ENCODE measurements around the gene METTL15. TPM values are rescaled to one million over a fixed set of nuclear protein-coding genes. Genes with fewer than 3 reads are reported as not detected.
A peak's percentile ranks its signal among the peaks of the same experiment; 100 is the strongest.

METTL15 gene
- polyA plus RNA-seq, 1 donor (not counting 4 experiments of a cell fraction or from before 2014, with no cell fraction given), result 10.0 TPM

DNA sequence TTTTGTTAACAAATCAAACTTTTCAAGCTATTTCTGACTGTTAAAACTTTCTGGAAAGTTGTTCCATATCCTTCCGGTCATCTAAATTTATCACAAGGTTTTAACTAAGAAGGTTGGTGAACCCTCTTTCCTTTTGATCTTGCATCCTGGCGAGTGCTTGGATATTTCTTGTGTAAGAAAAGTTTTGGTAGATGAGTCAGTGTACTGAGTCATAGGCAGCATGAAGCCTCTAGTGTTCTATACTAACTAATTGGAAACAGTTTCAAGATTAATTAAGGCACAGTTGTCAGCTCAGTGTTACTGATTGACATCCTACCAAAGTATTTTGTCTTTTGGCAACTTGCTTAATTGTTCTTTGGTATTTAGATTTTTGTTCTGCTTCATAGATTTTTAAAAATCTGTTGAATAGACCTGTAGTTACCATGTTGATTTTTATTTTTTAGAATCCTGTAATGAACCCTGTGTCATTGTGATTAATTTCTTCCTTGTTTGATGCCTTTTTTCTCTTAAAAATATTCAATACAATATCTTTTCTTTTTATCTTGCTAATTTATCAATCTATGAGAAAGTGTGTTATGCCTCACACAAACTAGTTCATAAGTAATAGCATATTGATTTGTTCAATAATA, 38.0 kb downstream of the METTL15 start:
- Histone ChIP-seq H3K27ac (ENCODE audit: control insufficient read depth, insufficient read depth, low read length) (no peak overlapping the region), H3K9me1 (ENCODE audit: control insufficient read depth, extremely low read depth, insufficient read depth, low read length) (no peaks in the 10 kb centered on the region), H3K4me2 (ENCODE audit: control insufficient read depth, extremely low read depth, insufficient read depth, low read depth, low read length) (no peak overlapping the region), H3K36me3 (ENCODE audit: control insufficient read depth in 2 of 2, extremely low read depth in 1 of 2, insufficient read depth in 2 of 2, low read length in 2 of 2) (no peaks in the 10 kb centered on the region), H4K20me1 (ENCODE audit: control insufficient read depth, extremely low read depth, insufficient read depth, low read length) (no peaks in the 10 kb centered on the region), H3K27me3 (ENCODE audit: control insufficient read depth, extremely low read depth, insufficient read depth, low read length) (no peaks in the 10 kb centered on the region), H3K9me3 (ENCODE audit: control insufficient read depth, low read depth, low read length) (no peaks in the 10 kb centered on the region), H3K79me2 (ENCODE audit: control insufficient read depth, insufficient read depth, low read length) (no peaks in the 10 kb centered on the region), H2AFZ (ENCODE audit: control insufficient read depth, low read length) (no peak overlapping the region), H3K4me3 (ENCODE audit: control insufficient read depth in 2 of 3, extremely low read depth in 1 of 3, insufficient read depth in 2 of 3, low read depth in 1 of 3, low read length in 3 of 3) (no peak overlapping the region), H3K9ac (ENCODE audit: control insufficient read depth, extremely low read depth, insufficient read depth, low read length) (no peak overlapping the region), H3K4me1 (ENCODE audit: control insufficient read depth, extremely low read depth, insufficient read depth, low read length) (peaks cover 4% of the 10 kb centered on the region)
- peak; percentile 26 for DNase-seq (ENCODE audit: low read depth, low spot score)
- TF ChIP-seq EZH2 (IDR thresholded peaks at IDR 0.05; ENCODE audit: low read length), result no peak
- TF ChIP-seq, protein P1, sequence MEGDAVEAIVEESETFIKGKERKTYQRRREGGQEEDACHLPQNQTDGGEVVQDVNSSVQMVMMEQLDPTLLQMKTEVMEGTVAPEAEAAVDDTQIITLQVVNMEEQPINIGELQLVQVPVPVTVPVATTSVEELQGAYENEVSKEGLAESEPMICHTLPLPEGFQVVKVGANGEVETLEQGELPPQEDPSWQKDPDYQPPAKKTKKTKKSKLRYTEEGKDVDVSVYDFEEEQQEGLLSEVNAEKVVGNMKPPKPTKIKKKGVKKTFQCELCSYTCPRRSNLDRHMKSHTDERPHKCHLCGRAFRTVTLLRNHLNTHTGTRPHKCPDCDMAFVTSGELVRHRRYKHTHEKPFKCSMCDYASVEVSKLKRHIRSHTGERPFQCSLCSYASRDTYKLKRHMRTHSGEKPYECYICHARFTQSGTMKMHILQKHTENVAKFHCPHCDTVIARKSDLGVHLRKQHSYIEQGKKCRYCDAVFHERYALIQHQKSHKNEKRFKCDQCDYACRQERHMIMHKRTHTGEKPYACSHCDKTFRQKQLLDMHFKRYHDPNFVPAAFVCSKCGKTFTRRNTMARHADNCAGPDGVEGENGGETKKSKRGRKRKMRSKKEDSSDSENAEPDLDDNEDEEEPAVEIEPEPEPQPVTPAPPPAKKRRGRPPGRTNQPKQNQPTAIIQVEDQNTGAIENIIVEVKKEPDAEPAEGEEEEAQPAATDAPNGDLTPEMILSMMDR (optimal IDR thresholded peaks at IDR 0.05 in 1 of 3, IDR thresholded peaks at IDR 0.05 in 1 of 3, conservative IDR thresholded peaks at IDR 0.05 in 1 of 3; ENCODE audit: extremely low read depth in 1 of 3, insufficient read depth in 2 of 3, low read length in 3 of 3), result no peak
- dilution Hi-C loops (cut with MboI; ENCODE audit: extremely low pct_ligation_motif_present, low sequenced_read_pairs), result no loop called here
- FAIRE-seq, result peak; percentile 81

DNA sequence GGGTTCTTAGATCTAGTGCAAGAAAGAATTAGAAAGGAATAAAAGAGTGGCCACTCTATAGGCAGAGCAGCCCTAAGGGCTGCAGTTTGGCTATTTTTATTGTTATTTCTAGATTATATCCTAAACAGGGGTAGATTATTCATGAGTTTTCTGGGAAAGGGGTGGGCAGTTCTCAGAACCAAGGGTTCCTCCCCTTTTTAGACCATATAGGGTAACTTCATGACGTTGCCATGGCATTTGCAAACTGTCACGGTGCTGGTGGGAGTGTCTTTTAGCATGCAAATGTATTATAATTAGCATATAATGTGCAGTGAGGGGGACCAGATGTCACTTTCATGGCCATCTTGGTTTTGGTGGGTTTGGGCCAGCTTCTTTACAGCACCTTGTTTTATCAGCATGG, 44.6 kb downstream of the METTL15 start:
- Histone ChIP-seq H3K27me3 (ENCODE audit: control insufficient read depth, extremely low read depth, insufficient read depth, low read length) (no peaks in the 10 kb centered on the region), H3K4me2 (ENCODE audit: control insufficient read depth, extremely low read depth, insufficient read depth, low read depth, low read length) (no peak overlapping the region), H3K9ac (ENCODE audit: control insufficient read depth, extremely low read depth, insufficient read depth, low read length) (no peak overlapping the region), H3K79me2 (ENCODE audit: control insufficient read depth, insufficient read depth, low read length) (no peaks in the 10 kb centered on the region), H2AFZ (ENCODE audit: control insufficient read depth, low read length) (no peak overlapping the region), H3K4me3 (ENCODE audit: control insufficient read depth in 2 of 3, extremely low read depth in 1 of 3, insufficient read depth in 2 of 3, low read depth in 1 of 3, low read length in 3 of 3) (no peak overlapping the region), H4K20me1 (ENCODE audit: control insufficient read depth, extremely low read depth, insufficient read depth, low read length) (no peaks in the 10 kb centered on the region), H3K27ac (ENCODE audit: control insufficient read depth, insufficient read depth, low read length) (no peak overlapping the region), H3K4me1 (ENCODE audit: control insufficient read depth, extremely low read depth, insufficient read depth, low read length) (no peaks in the 10 kb centered on the region), H3K36me3 (ENCODE audit: control insufficient read depth in 2 of 2, extremely low read depth in 1 of 2, insufficient read depth in 2 of 2, low read length in 2 of 2) (peaks cover 2 to 4% of the 10 kb centered on the region in 2 experiments), H3K9me3 (ENCODE audit: control insufficient read depth, low read depth, low read length) (no peaks in the 10 kb centered on the region), H3K9me1 (ENCODE audit: control insufficient read depth, extremely low read depth, insufficient read depth, low read length) (peaks cover 2% of the 10 kb centered on the region)
- no peak for FAIRE-seq
- TF ChIP-seq, protein P1 (optimal IDR thresholded peaks at IDR 0.05 in 1 of 3, IDR thresholded peaks at IDR 0.05 in 1 of 3, conservative IDR thresholded peaks at IDR 0.05 in 1 of 3; ENCODE audit: extremely low read depth in 1 of 3, insufficient read depth in 2 of 3, low read length in 3 of 3), result no peak
- no peak for TF ChIP-seq EZH2 (IDR thresholded peaks at IDR 0.05; ENCODE audit: low read length)
- no peak for DNase-seq (ENCODE audit: low read depth, low spot score)
- dilution Hi-C loops (cut with MboI; ENCODE audit: extremely low pct_ligation_motif_present, low sequenced_read_pairs), result no loop called here

All from keratinocyte (primary cell).